Mesothelial cell of epicardium (in vitro differentiated cells): ENCODE measurements around the gene ATAD5. TPM values are rescaled to one million over a fixed set of nuclear protein-coding genes. Genes with fewer than 3 reads are reported as not detected.
A peak's percentile ranks its signal among the peaks of the same experiment; 100 is the strongest.

Source experiments
- DNase-seq, 2 experiments: peaks; one replicate each; pipeline ENCODE4 v3.0.0; 2021; ENCODE audit warnings: low spot score in 2 of 2; ENCODE audit not compliant: unreplicated experiment in 2 of 2
- H3K27ac Mint-ChIP-seq: 2 replicates; pipeline ENCODE4 v1.8.0; 2021; ENCODE audit warnings: mixed read lengths
- H3K27me3 Mint-ChIP-seq: 2 replicates; pipeline ENCODE4 v1.8.0; 2021; ENCODE audit warnings: low read depth, mixed read lengths
- H3K36me3 Mint-ChIP-seq: 2 replicates; pipeline ENCODE4 v1.8.0; 2021; ENCODE audit warnings: mixed read lengths
- H3K4me1 Mint-ChIP-seq: 2 replicates; pipeline ENCODE4 v1.8.0; 2021; ENCODE audit warnings: mixed read lengths
- H3K4me3 Mint-ChIP-seq: 2 replicates; pipeline ENCODE4 v1.8.0; 2021; ENCODE audit warnings: mild to moderate bottlenecking, moderate library complexity, mixed read lengths
- H3K9me3 Mint-ChIP-seq: 2 replicates; pipeline ENCODE4 v1.8.0; 2021; ENCODE audit warnings: mixed read lengths
- total RNA-seq: library from RNA; stranded (reverse); gene quantifications from 3 replicates; pipeline ENCODE4 v1.2.1, GENCODE V29; 2021
- TF ChIP-seq, protein P1 (sequence below): fragments of 200-600 bp; sonication (generic); IDR thresholded peaks from one replicate; pipeline ENCODE4 v1.5.0; 2021; ENCODE audit warnings: antibody characterized with exemption; ENCODE audit not compliant: unreplicated experiment

ATAD5 gene
- total RNA-seq, 1 donor from 2014 or later: 10.6 TPM

GRCh38 chr17:30793282-30793977, 38.3 kb upstream of the ATAD5 start:
- H3K9me3 Mint-ChIP-seq: no peaks in the 10 kb centered on the region
- no peak for DNase-seq
- no peak overlapping the region for H3K4me3 Mint-ChIP-seq
- peaks cover 40% of the 10 kb centered on the region for H3K36me3 Mint-ChIP-seq
- peak overlapping the region; percentile 59 for H3K27ac Mint-ChIP-seq
- no peaks in the 10 kb centered on the region for H3K27me3 Mint-ChIP-seq
- TF ChIP-seq, protein P1, sequence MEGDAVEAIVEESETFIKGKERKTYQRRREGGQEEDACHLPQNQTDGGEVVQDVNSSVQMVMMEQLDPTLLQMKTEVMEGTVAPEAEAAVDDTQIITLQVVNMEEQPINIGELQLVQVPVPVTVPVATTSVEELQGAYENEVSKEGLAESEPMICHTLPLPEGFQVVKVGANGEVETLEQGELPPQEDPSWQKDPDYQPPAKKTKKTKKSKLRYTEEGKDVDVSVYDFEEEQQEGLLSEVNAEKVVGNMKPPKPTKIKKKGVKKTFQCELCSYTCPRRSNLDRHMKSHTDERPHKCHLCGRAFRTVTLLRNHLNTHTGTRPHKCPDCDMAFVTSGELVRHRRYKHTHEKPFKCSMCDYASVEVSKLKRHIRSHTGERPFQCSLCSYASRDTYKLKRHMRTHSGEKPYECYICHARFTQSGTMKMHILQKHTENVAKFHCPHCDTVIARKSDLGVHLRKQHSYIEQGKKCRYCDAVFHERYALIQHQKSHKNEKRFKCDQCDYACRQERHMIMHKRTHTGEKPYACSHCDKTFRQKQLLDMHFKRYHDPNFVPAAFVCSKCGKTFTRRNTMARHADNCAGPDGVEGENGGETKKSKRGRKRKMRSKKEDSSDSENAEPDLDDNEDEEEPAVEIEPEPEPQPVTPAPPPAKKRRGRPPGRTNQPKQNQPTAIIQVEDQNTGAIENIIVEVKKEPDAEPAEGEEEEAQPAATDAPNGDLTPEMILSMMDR: no peak
- peaks cover 5% of the 10 kb centered on the region for H3K4me1 Mint-ChIP-seq

DNA sequence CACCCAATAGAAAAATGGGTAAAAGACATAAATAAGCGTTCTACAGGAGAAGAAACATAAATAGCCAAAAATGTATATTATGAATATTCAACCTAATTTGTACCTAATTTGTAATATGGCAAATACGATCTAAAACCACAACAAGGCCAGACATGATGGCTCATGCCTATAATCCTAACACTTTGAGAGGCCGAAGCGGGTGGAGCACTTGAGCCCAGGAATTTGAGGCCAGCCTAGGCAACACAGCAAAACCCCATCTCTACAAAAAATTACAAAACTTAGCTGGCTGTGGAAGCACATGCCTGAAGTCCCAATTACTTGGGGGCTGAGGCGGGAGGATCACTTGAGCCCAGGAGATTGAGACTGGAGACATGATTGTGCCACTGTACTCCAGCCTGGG, 37.4 kb upstream of the ATAD5 start:
- Mint-ChIP-seq H3K4me1 (no peaks in the 10 kb centered on the region), H3K36me3 (peaks cover 35% of the 10 kb centered on the region), H3K9me3 (no peaks in the 10 kb centered on the region), H3K27me3 (no peaks in the 10 kb centered on the region), H3K4me3 (no peak overlapping the region), H3K27ac (peak overlapping the region; percentile 43)
- no peak for DNase-seq
- TF ChIP-seq, protein P1: no peak

DNA sequence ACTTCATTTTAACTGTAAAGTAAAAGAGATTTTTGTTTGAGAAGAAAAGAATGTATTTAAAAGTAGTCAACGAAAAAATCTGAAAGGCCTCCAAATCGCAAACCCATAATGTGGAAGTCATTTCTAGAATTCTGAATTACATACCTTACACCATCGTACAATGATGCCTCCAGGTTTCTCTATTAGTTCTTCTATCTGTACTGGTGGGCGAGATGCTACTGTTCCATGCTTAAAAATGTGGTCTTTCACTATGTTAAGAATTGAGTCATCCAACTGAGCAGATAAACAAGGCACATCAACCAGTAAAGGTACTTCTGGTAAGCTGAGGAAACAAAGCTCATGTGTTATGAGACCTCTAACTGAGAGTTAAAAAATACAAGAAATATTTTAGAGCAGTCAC, 35.8 kb upstream of the ATAD5 start:
- Mint-ChIP-seq H3K27ac (no peak overlapping the region), H3K9me3 (no peaks in the 10 kb centered on the region), H3K27me3 (no peaks in the 10 kb centered on the region), H3K4me1 (no peaks in the 10 kb centered on the region), H3K36me3 (peaks cover 32% of the 10 kb centered on the region), H3K4me3 (no peak overlapping the region)
- TF ChIP-seq, protein P1: no peak
- DNase-seq: no peak

DNA sequence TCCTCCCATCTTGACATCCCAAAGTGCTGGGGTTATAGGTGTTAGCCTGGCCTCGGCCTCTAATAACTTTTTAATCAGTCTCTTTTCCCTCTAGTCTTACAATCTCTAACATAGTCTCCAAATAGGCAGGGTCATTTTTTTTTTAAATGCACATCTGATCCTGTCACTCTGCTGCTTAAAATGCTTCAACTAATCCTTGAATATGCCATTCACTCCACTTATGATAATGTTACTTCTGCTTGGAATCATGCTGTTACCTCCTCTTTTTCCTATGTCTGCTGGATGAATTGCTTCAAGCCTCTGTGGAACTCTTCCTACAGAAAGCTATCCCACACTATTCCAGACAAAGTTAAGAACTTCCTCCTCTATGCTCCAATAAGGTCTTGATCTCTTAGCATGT, 30.1 kb upstream of the ATAD5 start:
- DNase-seq: no peak
- Mint-ChIP-seq H3K27me3 (no peaks in the 10 kb centered on the region), H3K36me3 (peaks cover 34% of the 10 kb centered on the region), H3K27ac (no peak overlapping the region), H3K4me1 (no peaks in the 10 kb centered on the region), H3K4me3 (no peak overlapping the region), H3K9me3 (peaks cover 6% of the 10 kb centered on the region)
- TF ChIP-seq, protein P1: no peak

DNA sequence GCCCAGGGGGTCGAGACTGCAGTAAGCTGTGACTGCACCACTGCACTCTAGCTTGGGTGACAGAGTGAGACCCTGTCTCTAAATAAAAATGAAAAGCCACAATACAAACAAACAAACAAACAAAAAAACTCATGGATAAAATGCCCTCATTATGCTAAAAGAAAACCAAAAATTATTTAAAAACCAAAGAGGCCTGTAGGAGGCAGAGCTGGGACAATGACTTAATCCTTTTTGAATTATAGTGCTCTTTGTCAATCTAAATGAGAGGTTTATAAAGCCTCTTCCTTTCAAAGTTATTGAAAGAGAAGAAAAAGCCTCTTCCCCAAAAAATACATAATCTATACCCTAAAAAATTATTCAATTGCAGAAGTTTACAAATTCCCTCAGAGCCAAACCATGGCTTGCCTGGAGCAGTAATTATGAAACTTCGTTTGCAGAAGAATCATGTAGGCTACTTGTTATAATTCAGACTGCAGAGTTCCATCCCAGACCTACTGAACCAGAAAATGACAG, 25.8 kb upstream of the ATAD5 start:
- TF ChIP-seq, protein P1: no peak
- H3K4me1 Mint-ChIP-seq: no peaks in the 10 kb centered on the region
- H3K9me3 Mint-ChIP-seq: peaks cover 6% of the 10 kb centered on the region
- DNase-seq: no peak
- H3K4me3 Mint-ChIP-seq: no peak overlapping the region
- H3K27ac Mint-ChIP-seq: no peak overlapping the region
- no peaks in the 10 kb centered on the region for H3K27me3 Mint-ChIP-seq
- peaks cover 25% of the 10 kb centered on the region for H3K36me3 Mint-ChIP-seq
